Lower lobe of right lung (tissue), 2 donors: Measurements from ENCODE around the gene FAM78B. TPM values are rescaled to one million over a fixed set of nuclear protein-coding genes. Genes with fewer than 3 reads are reported as not detected.

Experiments
- ATAC-seq, 2 donors: fragments of 200-7000 bp; cut with Tn5 transposase; one replicate each; pipeline ENCODE4 v1.9.1; 2020 to 2022; ENCODE audit warnings: mild to moderate bottlenecking in 2 of 2, moderate library complexity in 2 of 2
- DNase-seq: peaks from one replicate; pipeline ENCODE4 v3.0.0-alpha.2; 2020
- H3K27ac ChIP-seq: fragments of 200-600 bp; one replicate; pipeline ENCODE4 v1.8.0; 2022
- H3K27me3 ChIP-seq: fragments of 200-600 bp; one replicate; pipeline ENCODE4 v1.8.0; 2022; ENCODE audit warnings: low read depth
- H3K36me3 ChIP-seq: fragments of 200-600 bp; one replicate; pipeline ENCODE4 v1.8.0; 2022; ENCODE audit warnings: mild to moderate bottlenecking
- H3K4me1 ChIP-seq: fragments of 200-600 bp; one replicate; pipeline ENCODE4 v1.8.0; 2022
- H3K4me3 ChIP-seq: fragments of 200-600 bp; one replicate; pipeline ENCODE4 v1.8.0; 2022; ENCODE audit warnings: mild to moderate bottlenecking
- H3K9me3 ChIP-seq: fragments of 200-600 bp; one replicate; pipeline ENCODE4 v1.8.0; 2022
- intact Hi-C: fragments of 100-400 bp; cut with DNase I; formaldehyde crosslinking; loops from one replicate; pipeline ENCODE4 v1.11.0; 2022
- long read RNA-seq: library from polyadenylated mRNA; unstranded; transcript quantifications from one replicate; pipeline ENCODE4 v2.0.0, GENCODE V29; 2021
- total RNA-seq: library from RNA; stranded (reverse); fragmentation: NEBNext Ultra II Directional; extraction: Animal tissue kit (Norgen Biotek cat#: 25700); gene quantifications from one replicate; pipeline ENCODE4 v1.2.1, GENCODE V29; 2021
- TF ChIP-seq, protein P1 (sequence below): fragments of 200-600 bp; IDR thresholded peaks from one replicate; pipeline ENCODE4 v1.8.0; 2022; ENCODE audit warnings: antibody characterized with exemption, mild to moderate bottlenecking
- donor health status: DM: no; HTN: yes; CAD: no; lungs with severe emphysema.

Gene FAM78B, protein sequence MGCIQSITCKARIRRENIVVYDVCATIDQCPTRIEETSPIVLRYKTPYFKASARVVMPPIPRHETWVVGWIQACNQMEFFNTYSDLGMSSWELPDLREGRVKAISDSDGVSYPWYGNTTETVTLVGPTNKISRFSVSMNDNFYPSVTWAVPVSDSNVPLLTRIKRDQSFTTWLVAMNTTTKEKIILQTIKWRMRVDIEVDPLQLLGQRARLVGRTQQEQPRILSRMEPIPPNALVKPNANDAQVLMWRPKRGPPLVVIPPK
- 0.95 TPM for total RNA-seq
- long read RNA-seq, partial matches to known transcripts = 0 of 1 reads
- long read RNA-seq, other reads (novel, unspliced or antisense) = 1 of 1 reads

DNA sequence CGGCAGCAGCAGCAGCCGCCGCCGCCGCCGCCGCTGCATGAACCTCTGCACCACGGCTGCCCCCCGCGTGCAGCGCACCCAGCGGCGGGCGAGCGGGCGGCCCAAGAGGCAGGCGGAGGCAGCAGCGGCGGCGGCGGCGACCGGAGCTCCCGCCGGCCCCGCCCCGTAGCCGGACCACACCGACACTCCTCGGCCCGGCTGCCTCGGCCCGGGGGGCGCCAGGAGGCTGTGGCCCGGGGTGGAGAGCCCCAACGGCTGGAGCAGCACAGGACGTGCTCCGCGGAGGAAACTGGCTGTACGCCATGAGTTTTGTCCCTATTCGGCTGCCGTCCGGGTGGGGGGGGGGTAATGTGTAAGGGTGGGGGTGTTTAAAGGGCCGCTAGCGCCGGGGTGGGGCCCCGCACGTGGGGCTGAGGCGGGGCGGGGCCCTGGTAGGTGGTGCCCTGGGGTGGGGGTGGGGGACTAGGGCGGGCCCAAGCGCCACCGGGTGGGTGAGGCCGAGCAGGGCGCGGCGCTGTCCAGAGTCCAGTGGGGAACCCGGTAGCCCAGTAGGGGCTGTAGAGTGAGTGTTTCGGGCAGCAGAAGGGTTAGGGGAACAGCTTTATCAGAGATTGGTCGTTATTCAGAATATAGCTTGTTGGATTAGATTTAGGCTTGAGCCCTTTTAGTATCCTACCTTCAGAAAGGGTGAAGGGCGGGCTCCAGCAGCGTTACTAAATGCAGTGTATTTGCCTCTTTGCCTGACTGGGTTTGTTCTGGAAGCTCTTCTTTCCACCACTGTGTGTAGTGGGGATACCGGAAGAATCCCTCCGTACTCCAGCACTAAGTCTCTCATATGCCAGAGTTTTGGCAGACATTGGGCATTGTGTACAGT lies at the start of gene FAM78B:
Gene FAM78B, minus strand, starts transcription at position 304 of the 874 bp plus-strand sequence. CDS start 753 bp downstream, outside the sequence.
- H3K9me3 ChIP-seq = no peaks in the 10 kb centered on the region
- H3K36me3 ChIP-seq = no peaks in the 10 kb centered on the region
- TF ChIP-seq, protein P1, sequence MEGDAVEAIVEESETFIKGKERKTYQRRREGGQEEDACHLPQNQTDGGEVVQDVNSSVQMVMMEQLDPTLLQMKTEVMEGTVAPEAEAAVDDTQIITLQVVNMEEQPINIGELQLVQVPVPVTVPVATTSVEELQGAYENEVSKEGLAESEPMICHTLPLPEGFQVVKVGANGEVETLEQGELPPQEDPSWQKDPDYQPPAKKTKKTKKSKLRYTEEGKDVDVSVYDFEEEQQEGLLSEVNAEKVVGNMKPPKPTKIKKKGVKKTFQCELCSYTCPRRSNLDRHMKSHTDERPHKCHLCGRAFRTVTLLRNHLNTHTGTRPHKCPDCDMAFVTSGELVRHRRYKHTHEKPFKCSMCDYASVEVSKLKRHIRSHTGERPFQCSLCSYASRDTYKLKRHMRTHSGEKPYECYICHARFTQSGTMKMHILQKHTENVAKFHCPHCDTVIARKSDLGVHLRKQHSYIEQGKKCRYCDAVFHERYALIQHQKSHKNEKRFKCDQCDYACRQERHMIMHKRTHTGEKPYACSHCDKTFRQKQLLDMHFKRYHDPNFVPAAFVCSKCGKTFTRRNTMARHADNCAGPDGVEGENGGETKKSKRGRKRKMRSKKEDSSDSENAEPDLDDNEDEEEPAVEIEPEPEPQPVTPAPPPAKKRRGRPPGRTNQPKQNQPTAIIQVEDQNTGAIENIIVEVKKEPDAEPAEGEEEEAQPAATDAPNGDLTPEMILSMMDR = no peak
- ATAC-seq (peak; percentile 94 to 95), DNase-seq (peak; percentile 74)
- intact Hi-C loops = no loop called here
- H3K4me1 ChIP-seq = peaks cover 24% of the 10 kb centered on the region
- H3K27ac ChIP-seq = no peak within 1 kb of the TSS
- peaks cover 14% of the 10 kb centered on the region for H3K27me3 ChIP-seq
- H3K4me3 ChIP-seq = peak within 1 kb of the TSS; percentile 65

DNA sequence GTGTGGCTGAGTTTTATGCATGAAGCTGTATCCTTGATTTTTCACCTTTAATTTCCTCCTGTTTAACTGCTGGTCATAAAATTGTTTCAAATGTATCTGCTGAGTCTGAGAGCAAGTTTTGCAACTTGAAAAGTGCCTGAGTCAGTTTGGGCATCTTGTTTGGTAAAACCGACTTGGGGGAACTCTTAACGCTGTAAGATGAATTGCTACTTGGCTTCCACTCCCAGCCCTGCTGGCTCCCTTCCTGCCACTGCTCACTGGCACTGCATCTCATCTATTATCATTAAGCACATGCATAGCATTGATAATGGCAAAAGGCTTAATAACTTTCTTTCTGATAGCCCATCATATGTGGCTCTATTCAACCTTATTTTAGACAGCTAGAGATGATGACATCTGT lies 35.7 kb upstream of the FAM78B start:
- no peaks in the 10 kb centered on the region for H3K9me3 ChIP-seq
- no peak for ATAC-seq
- no peak overlapping the region for H3K4me3 ChIP-seq
- DNase-seq = no peak
- no peak overlapping the region for H3K27ac ChIP-seq
- H3K36me3 ChIP-seq = no peaks in the 10 kb centered on the region
- intact Hi-C loops = no loop called here
- H3K27me3 ChIP-seq = no peaks in the 10 kb centered on the region
- TF ChIP-seq, protein P1 = no peak
- H3K4me1 ChIP-seq = no peaks in the 10 kb centered on the region

DNA sequence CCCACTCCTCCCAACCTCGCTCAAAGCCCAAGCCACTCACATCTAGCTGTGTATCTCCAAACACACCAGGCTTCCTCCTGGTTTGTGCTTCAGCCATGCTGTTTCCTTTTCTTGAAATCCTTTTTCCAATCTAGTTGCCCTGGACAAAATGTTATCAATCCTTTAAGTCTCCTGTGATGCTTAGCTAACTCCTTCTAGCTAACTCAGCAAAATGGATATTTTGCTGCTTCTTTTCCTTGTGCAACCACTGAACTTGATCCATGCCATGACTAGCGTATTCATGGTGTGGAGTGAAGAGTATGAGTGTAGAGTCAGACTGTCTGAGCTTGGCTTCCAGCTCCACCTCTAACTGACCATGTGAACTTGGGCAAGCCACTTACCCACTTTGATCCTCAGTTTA lies 33.9 kb upstream of the FAM78B start:
- intact Hi-C loops = no loop called here
- no peaks in the 10 kb centered on the region for H3K27me3 ChIP-seq
- H3K27ac ChIP-seq = no peak overlapping the region
- no peaks in the 10 kb centered on the region for H3K9me3 ChIP-seq
- H3K4me1 ChIP-seq = no peaks in the 10 kb centered on the region
- no peaks in the 10 kb centered on the region for H3K36me3 ChIP-seq
- TF ChIP-seq, protein P1 = no peak
- H3K4me3 ChIP-seq = no peak overlapping the region
- ATAC-seq = no peak
- DNase-seq = no peak

DNA sequence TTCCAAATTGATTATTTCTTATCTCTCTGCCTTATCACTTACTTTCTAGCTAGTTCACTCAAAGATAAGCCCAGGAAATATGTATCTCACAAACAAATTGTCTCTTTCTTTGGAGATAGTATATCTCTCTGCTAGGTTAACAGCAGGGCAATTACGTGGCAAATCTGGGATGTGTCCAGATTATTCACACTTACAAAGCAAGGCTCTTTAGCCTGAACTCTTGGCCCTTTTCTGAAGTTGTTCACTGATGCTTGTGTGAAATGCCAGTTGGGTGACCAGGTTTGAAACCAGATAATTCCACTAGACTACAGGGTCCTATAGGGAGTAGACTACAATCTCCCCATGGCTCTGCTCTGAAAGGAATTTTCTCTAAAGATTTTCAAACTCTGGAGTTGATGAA lies 30.8 kb upstream of the FAM78B start:
- no peak for DNase-seq
- ATAC-seq = no peak
- Histone ChIP-seq H3K4me1 (no peaks in the 10 kb centered on the region), H3K27ac (no peak overlapping the region), H3K9me3 (no peaks in the 10 kb centered on the region), H3K36me3 (no peaks in the 10 kb centered on the region), H3K27me3 (no peaks in the 10 kb centered on the region), H3K4me3 (no peak overlapping the region)
- TF ChIP-seq, protein P1 = no peak
- intact Hi-C loops = no loop called here

DNA sequence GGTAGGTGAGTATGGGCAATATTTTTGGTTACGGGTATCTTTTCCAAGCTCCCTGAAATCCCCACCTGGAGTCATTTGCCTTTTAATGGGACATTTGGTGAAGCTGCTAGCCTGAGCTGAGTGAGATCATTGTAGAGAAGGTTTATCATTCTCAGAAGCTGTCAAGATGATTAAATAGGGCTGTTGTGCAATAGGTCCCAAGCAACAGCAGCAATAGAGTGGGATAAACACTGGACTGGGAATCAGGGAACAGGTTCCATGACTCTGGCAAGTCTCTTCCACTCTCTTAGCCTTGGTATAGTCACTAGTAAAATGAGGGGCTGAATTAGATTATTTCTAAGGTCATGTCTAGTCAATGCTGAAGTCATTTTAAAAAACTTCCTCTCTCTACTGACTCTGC lies 30.3 kb upstream of the FAM78B start:
- DNase-seq (no peak), ATAC-seq (no peak)
- intact Hi-C loops = no loop called here
- H3K4me1 ChIP-seq = no peaks in the 10 kb centered on the region
- H3K4me3 ChIP-seq = no peak overlapping the region
- no peaks in the 10 kb centered on the region for H3K27me3 ChIP-seq
- TF ChIP-seq, protein P1 = no peak
- no peak overlapping the region for H3K27ac ChIP-seq
- H3K36me3 ChIP-seq = no peaks in the 10 kb centered on the region
- H3K9me3 ChIP-seq = no peaks in the 10 kb centered on the region
